Liver (tissue), 9 donors: Measurements from ENCODE around the gene PEAK1. TPM values are rescaled to one million over a fixed set of nuclear protein-coding genes. Genes with fewer than 3 reads are reported as not detected.

Experiments used
- DNase-seq: peaks from one replicate; pipeline ENCODE4 v3.0.0-alpha.2; 2017; ENCODE audit warnings: low spot score
- H3K27ac ChIP-seq, 2 donors: one replicate each; pipeline ENCODE4 v1.7.0; 2013; ENCODE audit warnings: inconsistent platforms in 2 of 2, low read length in 2 of 2, control low read depth in 1 of 2, low read depth in 1 of 2, mild to moderate bottlenecking in 1 of 2
- H3K27me3 ChIP-seq, 4 donors: one replicate each; pipeline versions ENCODE4 v1.6.1 to v1.7.0; 2013; ENCODE audit warnings: low read length in 3 of 4, inconsistent platforms in 1 of 4, mild to moderate bottlenecking in 1 of 4, moderate library complexity in 1 of 4; ENCODE audit not compliant: control insufficient read depth in 4 of 4, insufficient read depth in 4 of 4
- H3K36me3 ChIP-seq, 4 donors: one replicate each; pipeline versions ENCODE4 v1.6.1 to v1.7.0; 2013; ENCODE audit warnings: low read length in 3 of 4, mild to moderate bottlenecking in 3 of 4, low read depth in 1 of 4, moderate library complexity in 1 of 4; ENCODE audit not compliant: control insufficient read depth in 4 of 4, insufficient read depth in 3 of 4
- H3K4me1 ChIP-seq, 4 donors: one replicate each; pipeline versions ENCODE4 v1.6.1 to v1.7.0; 2013; ENCODE audit warnings: low read length in 3 of 4, mild to moderate bottlenecking in 3 of 4, moderate library complexity in 1 of 4; ENCODE audit not compliant: control insufficient read depth in 4 of 4, insufficient read depth in 4 of 4
- H3K4me3 ChIP-seq, 3 donors: one replicate each; pipeline versions ENCODE4 v1.6.1 to v1.7.0; 2013; ENCODE audit warnings: low read length in 3 of 3, control low read depth in 1 of 3, low read depth in 1 of 3, mild to moderate bottlenecking in 1 of 3
- H3K9ac ChIP-seq, 2 donors: one replicate each; pipeline ENCODE4 v1.7.0; 2013; ENCODE audit warnings: low read length in 2 of 2, mild to moderate bottlenecking in 2 of 2, moderate library complexity in 2 of 2, control low read depth in 1 of 2, low read depth in 1 of 2
- H3K9me3 ChIP-seq, 4 donors: one replicate each; pipeline versions ENCODE4 v1.6.1 to v1.7.0; 2013; ENCODE audit warnings: low read length in 3 of 4; ENCODE audit not compliant: control insufficient read depth in 4 of 4
- EGR1 ChIP-seq, 2 donors: IDR thresholded peaks; 2 replicates each; pipeline ENCODE4 v1.6.1; 2016 to 2018; ENCODE audit warnings: antibody characterized with exemption in 2 of 2, low read depth in 2 of 2
- FOXA1 ChIP-seq: IDR thresholded peaks from 2 replicates; pipeline ENCODE4 v1.6.1; 2016; ENCODE audit warnings: antibody characterized with exemption
- FOXA2 ChIP-seq: IDR thresholded peaks from 2 replicates; pipeline ENCODE4 v1.6.1; 2016; ENCODE audit warnings: antibody characterized with exemption
- GABPA ChIP-seq, 2 donors: IDR thresholded peaks in 1 of 2; conservative IDR thresholded peaks in 1 of 2; 2 replicates each; pipeline ENCODE4 v1.6.1; 2016; ENCODE audit warnings: antibody characterized with exemption in 2 of 2, mild to moderate bottlenecking in 1 of 2, moderate library complexity in 1 of 2
- HNF4A ChIP-seq, 2 donors: conservative IDR thresholded peaks; 2 replicates each; pipeline ENCODE4 v1.6.1; 2016; ENCODE audit warnings: antibody characterized with exemption in 2 of 2, mild to moderate bottlenecking in 2 of 2
- HNF4G ChIP-seq: IDR thresholded peaks from 2 replicates; pipeline ENCODE4 v1.6.1; 2016; ENCODE audit warnings: antibody characterized with exemption
- JUND ChIP-seq, 2 donors: IDR thresholded peaks; 2 replicates each; pipeline ENCODE4 v1.6.1; 2016; ENCODE audit warnings: antibody characterized with exemption in 2 of 2
- NR2F2 ChIP-seq: IDR thresholded peaks from 2 replicates; pipeline ENCODE4 v1.6.1; 2016; ENCODE audit warnings: antibody characterized with exemption
- RAD21 ChIP-seq, 2 donors: IDR thresholded peaks; 2 replicates each; pipeline ENCODE4 v1.6.1; 2016; ENCODE audit warnings: antibody characterized with exemption in 2 of 2, mild to moderate bottlenecking in 2 of 2
- RXRA ChIP-seq, 2 donors: IDR thresholded peaks; 2 replicates each; pipeline ENCODE4 v1.6.1; 2017 to 2018; ENCODE audit warnings: antibody characterized with exemption in 2 of 2, mild to moderate bottlenecking in 1 of 2
- SP1 ChIP-seq: IDR thresholded peaks from 2 replicates; pipeline ENCODE4 v1.6.1; 2018; ENCODE audit warnings: antibody characterized with exemption, mild to moderate bottlenecking
- TAF1 ChIP-seq: conservative IDR thresholded peaks from 2 replicates; pipeline ENCODE4 v1.6.1; 2016; ENCODE audit warnings: antibody characterized with exemption, mild to moderate bottlenecking
- YY1 ChIP-seq: IDR thresholded peaks from 2 replicates; pipeline ENCODE4 v1.6.1; 2016; ENCODE audit warnings: antibody characterized with exemption, mild to moderate bottlenecking
- WGBS: extraction: QIAGEN DNeasy Blood & Tissue Kit; methylation state at CpG from one replicate; pipeline ENCODE4 v1.1.7; 2013; 5-methylcytosine and 5-hydroxymethylcytosine counted together
- polyA plus RNA-seq, 2 donors: library from polyadenylated mRNA; stranded (reverse) in 1 of 2; unstranded in 1 of 2; fragments of 200-250 nt in 1 of 2; fragments of >200 nt in 1 of 2; fragmentation: Nextera tagmentation in 1 of 2; extraction: Ambion mirVana in 1 of 2; gene quantifications; one replicate each; pipeline versions ENCODE4 v1.2.1 to v1.2.3, GENCODE V29; 2013 to 2015
- total RNA-seq, 2 donors: library from RNA; depleted of rRNA; stranded (reverse); fragments of >200 nt; gene quantifications; one replicate each; pipeline ENCODE4 v1.2.3, GENCODE V29; 2014
- TF ChIP-seq, protein P1 (sequence below): fragments of 150-350 bp; IDR thresholded peaks from 2 replicates; pipeline ENCODE4 v1.5.1; 2017; ENCODE audit warnings: improper control_type of control experiment, low read depth, low read length; ENCODE audit not compliant: missing input control
- TF ChIP-seq, protein P2 (sequence below): IDR thresholded peaks from 2 replicates; pipeline ENCODE4 v1.6.1; 2016; ENCODE audit warnings: antibody characterized with exemption
- TF ChIP-seq, protein P3 (sequence below): IDR thresholded peaks from 2 replicates; pipeline ENCODE4 v1.6.1; 2016; ENCODE audit warnings: antibody characterized with exemption, mild to moderate bottlenecking
- TF ChIP-seq, protein P4 (sequence below): IDR thresholded peaks from 2 replicates; pipeline ENCODE4 v1.6.1; 2016; ENCODE audit warnings: antibody characterized with exemption
- TF ChIP-seq, protein P5 (sequence below): IDR thresholded peaks from 2 replicates; pipeline ENCODE4 v1.6.1; 2016; ENCODE audit warnings: antibody characterized with exemption
- donor health status: healthy.
- donor health status: healthy.
- donor health status: healthy.
- donor health status: healthy.
- donor health status: healthy.

PEAK1 gene
- total and polyA plus RNA-seq, 4 donors, result 1.8 to 14.9 (median 5.8) TPM

DNA sequence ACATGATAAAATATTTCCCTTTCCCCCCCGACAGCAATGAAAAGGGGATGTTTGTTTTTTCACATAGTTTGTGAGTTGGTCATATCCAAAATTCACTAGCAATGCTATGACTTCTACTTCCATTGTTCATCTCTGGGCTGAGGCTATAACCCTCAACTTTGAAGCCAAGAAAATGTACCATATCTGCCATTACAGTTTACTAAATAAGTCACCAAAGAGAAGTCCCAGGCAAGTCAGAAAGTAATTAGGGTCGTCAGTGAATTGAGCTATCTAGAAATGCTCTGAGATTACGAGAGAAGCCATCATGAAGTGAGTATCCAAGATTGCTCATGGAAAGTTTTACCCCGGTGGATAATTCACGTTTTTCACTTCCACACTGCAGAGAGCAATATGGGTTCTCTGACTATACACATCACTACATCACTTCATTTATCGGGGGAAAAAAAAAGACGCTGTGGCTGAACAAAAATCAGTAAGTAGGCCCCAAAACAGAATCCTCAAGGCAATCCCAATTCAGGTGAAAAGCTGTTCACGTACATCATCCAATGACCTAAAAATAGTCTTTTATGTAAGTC, 1.4 kb downstream of the PEAK1 start:
- peak overlapping the region; percentile 35 to 77 for H3K9ac ChIP-seq
- DNase-seq, result no peak
- no peak overlapping the region for H3K27ac ChIP-seq
- TF ChIP-seq SP1 (no peak), NR2F2 (no peak), FOXA2 (no peak), TAF1 (no peak), GABPA (IDR thresholded peaks at IDR 0.05 in 1 of 2, conservative IDR thresholded peaks at IDR 0.05 in 1 of 2) (no peak), JUND (IDR thresholded peaks at IDR 0.05) (no peak), HNF4G (no peak), RAD21 (IDR thresholded peaks at IDR 0.05) (no peak), YY1 (no peak), FOXA1 (no peak), RXRA (IDR thresholded peaks at IDR 0.05) (no peak), EGR1 (IDR thresholded peaks at IDR 0.05; ENCODE audit: low read depth in 2 of 2) (no peak), HNF4A (conservative IDR thresholded peaks at IDR 0.05) (no peak)
- TF ChIP-seq, protein P1, sequence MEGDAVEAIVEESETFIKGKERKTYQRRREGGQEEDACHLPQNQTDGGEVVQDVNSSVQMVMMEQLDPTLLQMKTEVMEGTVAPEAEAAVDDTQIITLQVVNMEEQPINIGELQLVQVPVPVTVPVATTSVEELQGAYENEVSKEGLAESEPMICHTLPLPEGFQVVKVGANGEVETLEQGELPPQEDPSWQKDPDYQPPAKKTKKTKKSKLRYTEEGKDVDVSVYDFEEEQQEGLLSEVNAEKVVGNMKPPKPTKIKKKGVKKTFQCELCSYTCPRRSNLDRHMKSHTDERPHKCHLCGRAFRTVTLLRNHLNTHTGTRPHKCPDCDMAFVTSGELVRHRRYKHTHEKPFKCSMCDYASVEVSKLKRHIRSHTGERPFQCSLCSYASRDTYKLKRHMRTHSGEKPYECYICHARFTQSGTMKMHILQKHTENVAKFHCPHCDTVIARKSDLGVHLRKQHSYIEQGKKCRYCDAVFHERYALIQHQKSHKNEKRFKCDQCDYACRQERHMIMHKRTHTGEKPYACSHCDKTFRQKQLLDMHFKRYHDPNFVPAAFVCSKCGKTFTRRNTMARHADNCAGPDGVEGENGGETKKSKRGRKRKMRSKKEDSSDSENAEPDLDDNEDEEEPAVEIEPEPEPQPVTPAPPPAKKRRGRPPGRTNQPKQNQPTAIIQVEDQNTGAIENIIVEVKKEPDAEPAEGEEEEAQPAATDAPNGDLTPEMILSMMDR, result no peak
- TF ChIP-seq, protein P2, sequence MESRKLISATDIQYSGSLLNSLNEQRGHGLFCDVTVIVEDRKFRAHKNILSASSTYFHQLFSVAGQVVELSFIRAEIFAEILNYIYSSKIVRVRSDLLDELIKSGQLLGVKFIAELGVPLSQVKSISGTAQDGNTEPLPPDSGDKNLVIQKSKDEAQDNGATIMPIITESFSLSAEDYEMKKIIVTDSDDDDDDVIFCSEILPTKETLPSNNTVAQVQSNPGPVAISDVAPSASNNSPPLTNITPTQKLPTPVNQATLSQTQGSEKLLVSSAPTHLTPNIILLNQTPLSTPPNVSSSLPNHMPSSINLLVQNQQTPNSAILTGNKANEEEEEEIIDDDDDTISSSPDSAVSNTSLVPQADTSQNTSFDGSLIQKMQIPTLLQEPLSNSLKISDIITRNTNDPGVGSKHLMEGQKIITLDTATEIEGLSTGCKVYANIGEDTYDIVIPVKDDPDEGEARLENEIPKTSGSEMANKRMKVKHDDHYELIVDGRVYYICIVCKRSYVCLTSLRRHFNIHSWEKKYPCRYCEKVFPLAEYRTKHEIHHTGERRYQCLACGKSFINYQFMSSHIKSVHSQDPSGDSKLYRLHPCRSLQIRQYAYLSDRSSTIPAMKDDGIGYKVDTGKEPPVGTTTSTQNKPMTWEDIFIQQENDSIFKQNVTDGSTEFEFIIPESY, result no peak
- TF ChIP-seq, protein P3, sequence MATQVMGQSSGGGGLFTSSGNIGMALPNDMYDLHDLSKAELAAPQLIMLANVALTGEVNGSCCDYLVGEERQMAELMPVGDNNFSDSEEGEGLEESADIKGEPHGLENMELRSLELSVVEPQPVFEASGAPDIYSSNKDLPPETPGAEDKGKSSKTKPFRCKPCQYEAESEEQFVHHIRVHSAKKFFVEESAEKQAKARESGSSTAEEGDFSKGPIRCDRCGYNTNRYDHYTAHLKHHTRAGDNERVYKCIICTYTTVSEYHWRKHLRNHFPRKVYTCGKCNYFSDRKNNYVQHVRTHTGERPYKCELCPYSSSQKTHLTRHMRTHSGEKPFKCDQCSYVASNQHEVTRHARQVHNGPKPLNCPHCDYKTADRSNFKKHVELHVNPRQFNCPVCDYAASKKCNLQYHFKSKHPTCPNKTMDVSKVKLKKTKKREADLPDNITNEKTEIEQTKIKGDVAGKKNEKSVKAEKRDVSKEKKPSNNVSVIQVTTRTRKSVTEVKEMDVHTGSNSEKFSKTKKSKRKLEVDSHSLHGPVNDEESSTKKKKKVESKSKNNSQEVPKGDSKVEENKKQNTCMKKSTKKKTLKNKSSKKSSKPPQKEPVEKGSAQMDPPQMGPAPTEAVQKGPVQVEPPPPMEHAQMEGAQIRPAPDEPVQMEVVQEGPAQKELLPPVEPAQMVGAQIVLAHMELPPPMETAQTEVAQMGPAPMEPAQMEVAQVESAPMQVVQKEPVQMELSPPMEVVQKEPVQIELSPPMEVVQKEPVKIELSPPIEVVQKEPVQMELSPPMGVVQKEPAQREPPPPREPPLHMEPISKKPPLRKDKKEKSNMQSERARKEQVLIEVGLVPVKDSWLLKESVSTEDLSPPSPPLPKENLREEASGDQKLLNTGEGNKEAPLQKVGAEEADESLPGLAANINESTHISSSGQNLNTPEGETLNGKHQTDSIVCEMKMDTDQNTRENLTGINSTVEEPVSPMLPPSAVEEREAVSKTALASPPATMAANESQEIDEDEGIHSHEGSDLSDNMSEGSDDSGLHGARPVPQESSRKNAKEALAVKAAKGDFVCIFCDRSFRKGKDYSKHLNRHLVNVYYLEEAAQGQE, result no peak
- TF ChIP-seq, protein P4, sequence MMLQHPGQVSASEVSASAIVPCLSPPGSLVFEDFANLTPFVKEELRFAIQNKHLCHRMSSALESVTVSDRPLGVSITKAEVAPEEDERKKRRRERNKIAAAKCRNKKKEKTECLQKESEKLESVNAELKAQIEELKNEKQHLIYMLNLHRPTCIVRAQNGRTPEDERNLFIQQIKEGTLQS, result no peak
- TF ChIP-seq, protein P5, sequence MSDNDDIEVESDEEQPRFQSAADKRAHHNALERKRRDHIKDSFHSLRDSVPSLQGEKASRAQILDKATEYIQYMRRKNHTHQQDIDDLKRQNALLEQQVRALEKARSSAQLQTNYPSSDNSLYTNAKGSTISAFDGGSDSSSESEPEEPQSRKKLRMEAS, result no peak
- peak overlapping the region in 2 of 3 donors; percentile 86 to 93 for H3K4me3 ChIP-seq
- peaks cover 0 to 30% (median 11%) of the 10 kb centered on the region in 4 donors for H3K4me1 ChIP-seq
- H3K9me3 ChIP-seq, result no peaks in the 10 kb centered on the region
- H3K27me3 ChIP-seq, result no peaks in the 10 kb centered on the region
- H3K36me3 ChIP-seq, result no peaks in the 10 kb centered on the region
- 67% methylated on average over 8 of the region's 8 CpGs for WGBS
